ENCODE results near the gene ETV5.
"Not testable (repeated sequence)": the region's sequence is repeated elsewhere in the genome, so short reads cannot be mapped to it uniquely, and the experiment has no call there.

Gene ETV5

GRCh38 chr3:186059192-186059591 lies 49.7 kb downstream of the ETV5 start:
- no peak for DNase-seq

- DNase-seq: no peak
Measured at GRCh38 chr3:186058225-186058624, 50.7 kb downstream of the ETV5 start.

GRCh38 chr3:186057594-186057993 lies 51.3 kb downstream of the ETV5 start:
- no peak for DNase-seq

DNA sequence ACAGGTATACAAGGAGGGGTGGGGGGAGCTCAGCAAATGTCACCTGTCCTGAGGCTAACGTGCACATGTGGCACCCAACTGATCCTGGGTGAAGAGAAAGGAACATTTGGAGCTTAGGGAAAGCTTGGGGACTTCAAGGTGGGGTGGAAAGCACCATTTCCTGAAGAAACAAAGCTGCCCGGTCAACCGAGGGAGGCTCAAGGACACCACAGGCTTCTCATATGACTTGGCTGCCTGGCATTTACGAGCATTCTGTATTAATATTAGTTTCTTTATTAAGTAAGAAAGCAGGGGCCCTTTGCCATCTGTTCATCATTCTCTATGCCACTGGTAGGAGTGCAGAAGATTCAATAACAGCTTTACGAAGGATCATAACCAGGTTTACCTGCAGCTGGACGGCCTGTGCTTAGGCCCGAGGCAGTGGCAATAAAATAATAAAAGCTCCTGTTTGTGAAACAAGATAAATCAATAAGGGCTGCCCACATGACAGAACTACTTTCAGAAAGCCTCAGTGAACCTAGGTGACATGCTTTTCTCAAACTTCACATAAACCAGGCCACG lies 54.0 kb downstream of the ETV5 start:
- no peak for DNase-seq

DNA sequence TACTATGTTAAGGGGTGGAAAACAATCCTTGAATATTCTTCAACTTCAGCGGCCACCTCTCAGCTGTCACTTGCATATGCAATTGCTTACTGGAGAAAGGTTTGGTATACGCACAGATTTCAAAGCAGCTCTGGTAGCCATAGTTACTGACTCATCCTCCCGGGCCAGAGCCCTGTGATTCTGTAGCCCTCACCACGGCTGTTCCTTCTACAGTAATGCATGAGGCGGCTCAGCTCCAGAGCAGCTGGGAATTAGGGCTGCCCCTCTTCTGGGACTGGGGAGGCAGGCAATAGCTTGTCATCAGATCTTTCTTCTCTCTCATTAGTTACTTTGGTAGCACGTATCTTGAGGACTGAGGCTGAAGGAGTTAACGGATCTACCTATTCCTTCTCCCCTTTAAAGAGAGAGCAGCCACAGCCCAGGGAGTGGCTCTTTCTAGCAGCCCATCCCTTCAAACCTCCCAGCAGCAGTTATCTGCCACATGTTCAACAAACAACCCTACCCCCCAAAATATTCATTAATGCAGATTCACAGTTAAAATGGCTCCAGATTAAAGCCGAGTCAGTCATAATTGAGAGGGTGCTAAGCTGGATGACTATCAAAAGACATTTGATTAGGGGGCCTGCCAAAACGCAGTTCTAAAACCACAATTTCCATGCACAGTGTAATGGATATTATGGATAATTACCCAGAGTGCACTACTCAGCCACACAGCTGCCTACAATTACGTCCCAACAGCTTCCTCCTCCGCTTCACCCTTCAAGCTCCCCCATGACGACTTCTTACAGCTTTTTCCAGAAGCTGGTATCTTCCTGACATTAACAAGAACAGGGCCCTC lies 54.7 kb downstream of the ETV5 start:
- DNase-seq: peak; percentile 14

DNA sequence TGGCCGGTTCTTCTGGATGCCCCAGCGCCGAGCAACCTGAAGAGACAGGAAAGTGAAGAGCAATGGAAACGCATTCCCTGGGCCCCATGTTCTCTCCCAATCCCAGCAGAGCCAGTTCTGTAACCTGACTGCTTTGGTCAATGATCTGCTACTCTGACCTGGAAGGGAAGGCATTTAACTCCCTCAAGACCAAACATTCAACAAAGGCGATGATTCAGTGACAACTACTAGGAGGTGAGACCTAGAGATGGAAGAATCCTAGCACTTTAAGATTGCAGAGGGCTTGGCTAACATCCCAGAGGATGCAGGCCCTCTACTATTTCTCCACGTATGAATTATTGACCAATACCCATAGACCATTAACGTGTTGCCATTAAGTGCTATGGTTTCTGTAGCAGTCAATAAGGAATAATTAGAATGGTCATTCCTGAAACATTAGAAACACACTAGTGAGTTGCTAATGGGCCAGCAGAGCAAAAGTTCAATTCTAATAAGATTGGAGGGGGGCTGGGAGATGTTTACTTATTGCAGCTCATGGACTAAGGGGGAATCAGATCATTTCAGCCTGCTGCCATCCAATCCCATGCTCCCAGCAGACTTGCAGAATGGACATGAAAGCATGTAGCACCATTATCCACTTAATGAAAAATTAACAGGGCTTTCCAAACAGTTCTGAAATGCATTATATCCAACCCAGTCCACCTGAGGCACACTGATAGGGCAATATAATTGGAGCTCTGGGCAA lies 56.6 kb downstream of the ETV5 start:
- DNase-seq: no peak

DNA sequence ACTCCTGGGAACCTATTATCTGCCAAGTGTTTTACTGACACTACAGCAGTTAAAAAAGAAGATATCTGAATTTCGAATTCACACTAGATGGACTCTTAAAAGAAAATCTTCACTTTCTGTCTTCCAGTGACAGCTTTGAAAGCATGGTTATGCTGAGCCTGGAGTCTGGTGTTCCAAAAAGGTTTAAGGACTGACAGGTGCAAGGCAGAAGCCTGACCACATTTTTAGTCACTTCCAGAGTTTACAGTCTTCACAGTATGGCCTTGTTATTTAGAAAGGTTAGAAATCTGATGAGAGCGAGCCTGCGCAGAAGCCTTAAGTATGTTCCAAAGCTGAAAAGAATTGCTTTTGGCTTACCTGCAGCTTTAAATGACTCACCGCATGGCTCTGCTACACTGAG lies 59.9 kb downstream of the ETV5 start:
- DNase-seq: no peak

DNA sequence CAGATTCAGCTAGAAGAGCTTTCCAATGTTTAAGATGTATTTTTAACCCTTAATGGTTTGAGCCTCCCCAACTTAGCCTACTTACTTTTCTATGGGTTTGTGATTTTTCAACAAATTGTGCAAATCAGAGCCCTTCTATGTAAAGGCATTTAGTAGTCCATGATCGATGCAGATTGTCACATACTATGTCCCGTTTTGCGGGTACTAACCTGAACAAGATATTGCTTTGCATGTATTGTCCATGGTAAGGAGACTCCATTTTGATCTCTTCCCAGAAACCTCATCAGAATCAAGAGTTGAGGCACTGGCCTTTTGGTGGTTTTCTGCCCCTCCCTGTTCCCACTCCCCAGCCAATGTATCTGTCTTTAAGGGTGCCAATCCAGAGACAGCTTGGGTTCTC lies 60.8 kb downstream of the ETV5 start:
- DNase-seq: no peak

DNA sequence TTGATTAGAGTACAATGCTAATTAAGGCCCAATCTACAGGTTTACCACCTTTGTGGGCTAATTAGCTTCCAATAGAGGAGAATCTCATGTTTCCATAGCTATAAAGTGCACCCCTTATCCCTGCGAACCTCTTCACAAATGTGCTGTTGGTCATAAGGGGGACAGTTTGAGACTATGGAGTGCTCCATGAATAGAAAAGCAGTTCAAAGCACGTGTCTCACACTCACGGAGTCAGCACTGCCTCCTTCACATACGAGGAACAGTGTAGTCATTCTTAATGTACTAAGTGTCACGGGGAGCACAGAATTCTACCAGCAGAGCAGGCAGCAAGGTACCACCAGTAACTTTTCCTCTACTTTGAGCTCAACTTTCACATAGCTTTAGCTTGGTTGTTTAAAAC lies 62.1 kb downstream of the ETV5 start:
- DNase-seq: no peak

DNA sequence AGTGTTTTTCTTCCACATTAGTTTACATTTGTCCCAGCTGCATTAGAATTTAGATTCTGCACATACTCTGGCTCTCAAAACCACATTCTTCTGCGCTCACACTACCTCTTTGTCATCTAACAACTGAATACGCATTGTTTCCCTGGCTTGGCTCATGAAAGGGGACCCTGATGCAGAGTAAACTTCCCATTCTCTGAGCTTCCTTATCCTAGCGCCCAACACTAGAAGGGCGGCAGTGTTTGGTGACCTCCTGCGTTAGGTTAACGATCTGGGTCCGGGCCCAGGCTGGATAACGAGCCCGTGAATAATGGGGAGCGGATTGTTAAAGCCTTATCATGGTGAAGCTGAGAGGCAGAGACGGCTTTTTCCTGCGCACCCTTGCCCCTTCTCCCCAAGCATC lies 63.9 kb downstream of the ETV5 start:
- no peak for DNase-seq

DNA sequence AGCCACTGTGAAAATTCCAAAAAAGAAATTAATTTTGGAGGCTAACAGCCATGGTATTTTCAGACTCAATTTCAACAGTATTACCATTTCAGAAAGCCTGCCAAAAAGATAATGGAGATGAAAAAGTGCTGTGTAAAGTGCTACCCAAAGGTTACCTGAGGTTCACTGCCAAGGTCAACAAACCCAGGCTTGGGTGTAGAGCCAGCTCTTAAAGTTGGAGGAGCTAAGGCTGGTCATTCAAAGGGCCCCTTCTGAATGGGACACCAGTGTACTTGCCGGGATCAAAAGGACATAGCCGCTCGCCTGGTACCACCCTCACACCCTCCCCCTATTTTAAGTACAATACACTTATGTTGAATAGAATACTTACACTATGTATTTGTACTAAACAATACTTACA lies 64.5 kb downstream of the ETV5 start:
- DNase-seq: no peak

DNA sequence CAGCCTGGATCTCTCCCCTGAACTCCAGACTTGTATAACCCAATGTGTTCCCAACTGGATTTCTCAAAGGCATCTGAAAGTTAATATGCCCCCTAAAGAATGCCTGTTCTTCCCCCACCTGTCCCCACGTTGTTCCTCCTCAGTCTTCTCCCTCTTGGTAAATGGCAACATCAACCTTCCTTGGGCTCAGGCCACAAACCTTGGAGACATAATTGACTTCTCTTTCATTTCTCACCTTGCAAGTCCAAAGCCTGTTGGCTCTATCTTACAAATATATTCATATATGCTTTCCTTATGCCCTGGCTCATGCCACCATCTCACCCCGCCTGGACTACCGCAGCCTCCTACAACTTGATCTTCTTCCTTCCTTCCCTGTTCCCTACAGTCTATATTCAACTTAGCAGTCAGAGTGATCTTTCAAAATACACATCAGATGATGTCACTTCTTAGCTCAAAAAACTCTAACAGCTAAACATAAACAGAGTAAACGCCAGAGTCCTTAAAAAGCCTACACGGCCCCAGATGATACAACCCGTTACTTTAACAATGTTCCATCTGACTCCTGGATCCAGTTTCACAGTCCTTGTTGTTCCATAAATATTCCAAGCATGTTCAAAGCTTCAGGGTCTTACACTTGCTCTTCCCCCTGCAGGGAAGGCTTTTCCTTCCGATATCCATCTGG lies 66.2 kb downstream of the ETV5 start:
- DNase-seq: no peak

- no peak for DNase-seq
Measured at GRCh38 chr3:186042036-186042435, 66.9 kb downstream of the ETV5 start.

- DNase-seq: no peak
Measured at GRCh38 chr3:186038360-186038759, 70.5 kb downstream of the ETV5 start.

DNA sequence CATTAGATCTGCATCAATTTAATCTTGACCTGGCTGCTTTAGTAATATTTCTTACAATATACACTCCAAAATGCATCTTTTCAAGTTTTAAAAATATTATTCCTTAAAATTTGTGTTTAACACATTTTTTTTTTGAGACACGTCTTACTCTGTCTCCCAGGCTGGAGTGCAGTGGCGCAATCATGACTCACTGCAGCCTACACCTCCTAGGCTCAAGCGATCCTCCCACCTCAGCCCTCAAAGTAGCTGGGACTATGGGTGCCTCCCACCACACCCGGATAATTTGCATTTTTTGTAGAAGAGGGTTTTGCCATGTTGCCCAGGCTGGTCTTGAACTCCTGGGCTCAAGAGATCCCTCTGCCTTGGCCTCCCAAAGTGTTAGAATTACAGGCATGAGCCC lies 73.6 kb downstream of the ETV5 start:
- no peak for DNase-seq

GRCh38 chr3:186032321-186032720 lies 76.6 kb downstream of the ETV5 start:
- DNase-seq: peak; percentile 63

DNA sequence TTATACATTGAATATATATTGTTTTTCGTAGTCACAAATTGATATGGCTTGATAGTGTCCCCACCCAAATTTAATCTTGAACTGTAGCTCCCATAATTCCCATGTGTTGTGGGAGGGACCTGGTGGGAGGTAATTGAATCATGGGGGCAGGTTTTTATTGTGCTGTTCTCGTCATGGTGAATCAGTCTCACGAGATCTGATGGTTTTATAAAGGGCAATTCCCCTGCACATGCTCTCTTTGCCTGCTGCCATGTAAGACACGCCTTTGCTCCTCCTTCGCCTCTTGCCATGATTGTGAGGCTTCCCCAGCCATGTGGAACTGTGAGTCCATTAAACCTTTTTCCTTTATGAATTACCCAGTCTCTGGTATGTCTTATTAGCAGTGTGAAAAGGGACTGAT lies 82.9 kb downstream of the ETV5 start:
- DNase-seq: not testable (repeated sequence)

DNA sequence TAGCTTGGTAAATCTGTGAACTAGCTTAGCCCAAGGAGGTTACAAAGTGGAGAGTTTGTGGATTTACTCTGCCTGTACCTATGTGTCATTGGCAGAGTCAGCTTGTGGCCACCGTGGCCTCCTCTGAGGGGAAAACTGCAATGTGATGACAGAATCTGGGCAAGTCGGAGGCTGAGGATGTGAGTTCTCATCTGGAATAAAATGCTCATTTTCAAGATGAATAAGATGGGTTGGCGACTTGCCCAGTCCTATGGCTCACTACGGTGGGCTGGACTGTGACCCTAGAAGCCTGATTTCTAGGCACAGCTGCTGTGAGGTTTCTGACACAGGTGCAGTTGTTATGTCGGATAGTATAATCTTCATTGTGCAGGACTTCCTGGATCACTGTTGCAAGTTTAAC lies 83.7 kb downstream of the ETV5 start:
- no peak for DNase-seq

DNA sequence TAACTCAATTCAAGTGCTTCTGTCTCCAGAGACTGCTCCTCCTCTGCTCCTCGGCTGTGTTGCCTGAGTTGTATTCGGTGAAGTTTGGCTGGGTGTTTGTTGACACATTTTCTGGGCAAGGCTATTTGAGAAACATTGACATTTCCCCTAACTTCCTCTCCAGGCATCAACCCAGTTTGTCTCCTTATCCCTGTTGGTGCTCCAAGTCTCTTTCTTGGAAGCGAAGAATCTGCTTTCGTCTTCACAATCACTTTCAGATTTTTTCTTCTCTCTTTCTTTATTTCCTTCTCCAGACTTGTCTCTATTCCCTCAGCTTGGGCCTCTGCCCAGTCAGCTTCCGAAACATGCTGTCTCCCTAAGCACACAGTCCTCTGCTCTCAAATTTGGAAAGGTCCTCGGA lies 84.7 kb downstream of the ETV5 start:
- no peak for DNase-seq

- DNase-seq: no peak
Measured at GRCh38 chr3:186022931-186023330, 86.0 kb downstream of the ETV5 start.

GRCh38 chr3:186021673-186022362 lies 87.1 kb downstream of the ETV5 start:
- no peak for DNase-seq

GRCh38 chr3:186021250-186021649 lies 87.6 kb downstream of the ETV5 start:
- not testable (repeated sequence) for DNase-seq

DNA sequence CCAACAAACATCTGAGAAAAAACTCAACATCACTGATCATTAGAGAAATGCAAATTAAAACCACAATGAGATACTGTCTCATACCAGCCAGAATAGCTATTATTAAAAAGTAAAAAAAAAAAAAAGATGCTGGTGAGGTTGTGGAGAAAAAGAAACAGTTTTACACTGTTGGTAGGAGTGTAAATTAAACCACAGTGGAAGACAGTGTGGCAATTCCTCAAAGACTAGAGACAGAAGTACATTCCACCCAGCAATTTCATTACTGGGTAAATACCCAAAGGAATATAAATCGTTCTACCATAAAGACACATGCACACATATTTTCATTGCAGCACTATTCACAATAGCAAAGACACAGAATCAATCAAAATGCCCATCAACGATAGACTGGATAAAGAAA lies 89.6 kb downstream of the ETV5 start:
- DNase-seq: not testable (repeated sequence)

All from NCI-H2171 (cell line).